Suprapubic skin (tissue), 4 donors: ENCODE results near the gene FBXO48.

Experiments used
- POLR2A ChIP-seq, 2 donors: fragments of 450-650 bp; IDR thresholded peaks; one replicate each; pipeline ENCODE4 v1.6.1; 2017; ENCODE audit warnings: antibody characterized with exemption in 2 of 2, mild to moderate bottlenecking in 2 of 2, moderate library complexity in 2 of 2
- POLR2AphosphoS5 ChIP-seq, 3 donors: sonication (generic); formaldehyde crosslinking; IDR thresholded peaks; one replicate each; pipeline ENCODE4 v1.6.1; 2017; ENCODE audit warnings: antibody characterized with exemption in 3 of 3
- TF ChIP-seq, protein P1 (sequence below), 2 donors: fragments of 200-600 bp in 1 of 2; fragments of 450-650 bp in 1 of 2; sonication (generic) in 1 of 2; IDR thresholded peaks; one replicate each; pipeline ENCODE4 v1.5.1; 2016 to 2019; ENCODE audit warnings: antibody characterized with exemption in 2 of 2, mild to moderate bottlenecking in 1 of 2, moderate library complexity in 1 of 2

DNA sequence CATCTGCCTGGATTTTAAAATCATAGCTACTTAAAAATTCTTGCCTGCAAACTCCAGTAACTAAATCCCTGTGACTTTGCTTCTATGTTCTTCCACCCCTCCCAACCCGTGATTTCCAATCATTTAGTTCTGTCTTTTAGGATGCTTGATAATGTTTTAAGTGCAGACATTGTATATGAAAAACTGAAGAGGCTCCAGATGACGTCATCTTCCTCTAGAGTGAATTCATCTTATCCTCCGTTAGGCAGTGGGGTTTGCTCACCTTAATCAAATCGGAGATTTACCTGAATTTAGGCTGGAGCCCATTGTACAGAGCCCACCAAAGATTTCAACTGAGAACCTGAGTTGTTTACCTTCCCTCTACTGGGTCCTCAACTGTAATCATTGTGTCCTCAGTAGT lies 10.9 kb downstream of the FBXO48 start:
- TF ChIP-seq, protein P1, sequence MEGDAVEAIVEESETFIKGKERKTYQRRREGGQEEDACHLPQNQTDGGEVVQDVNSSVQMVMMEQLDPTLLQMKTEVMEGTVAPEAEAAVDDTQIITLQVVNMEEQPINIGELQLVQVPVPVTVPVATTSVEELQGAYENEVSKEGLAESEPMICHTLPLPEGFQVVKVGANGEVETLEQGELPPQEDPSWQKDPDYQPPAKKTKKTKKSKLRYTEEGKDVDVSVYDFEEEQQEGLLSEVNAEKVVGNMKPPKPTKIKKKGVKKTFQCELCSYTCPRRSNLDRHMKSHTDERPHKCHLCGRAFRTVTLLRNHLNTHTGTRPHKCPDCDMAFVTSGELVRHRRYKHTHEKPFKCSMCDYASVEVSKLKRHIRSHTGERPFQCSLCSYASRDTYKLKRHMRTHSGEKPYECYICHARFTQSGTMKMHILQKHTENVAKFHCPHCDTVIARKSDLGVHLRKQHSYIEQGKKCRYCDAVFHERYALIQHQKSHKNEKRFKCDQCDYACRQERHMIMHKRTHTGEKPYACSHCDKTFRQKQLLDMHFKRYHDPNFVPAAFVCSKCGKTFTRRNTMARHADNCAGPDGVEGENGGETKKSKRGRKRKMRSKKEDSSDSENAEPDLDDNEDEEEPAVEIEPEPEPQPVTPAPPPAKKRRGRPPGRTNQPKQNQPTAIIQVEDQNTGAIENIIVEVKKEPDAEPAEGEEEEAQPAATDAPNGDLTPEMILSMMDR (IDR thresholded peaks at IDR 0.05): no peak
- TF ChIP-seq POLR2A (IDR thresholded peaks at IDR 0.05): no peak
- no peak for TF ChIP-seq POLR2AphosphoS5 (IDR thresholded peaks at IDR 0.05)
